Measurements from ENCODE around the gene S1PR4.

The S1PR4 gene

GRCh38 chr19:3142781-3143337 is 35.7 kb upstream of the S1PR4 start:
- FAIRE-seq (no peak), DNase-seq (ENCODE audit: insufficient read length) (no peak)
- TF ChIP-seq POLR2AphosphoS5 (IDR thresholded peaks at IDR 0.05; ENCODE audit: low read depth, low read length) (no peak), TAF1 (IDR thresholded peaks at IDR 0.05; ENCODE audit: borderline replicate concordance, low read depth, low read length) (no peak), POLR2A (IDR thresholded peaks at IDR 0.05; ENCODE audit: low read depth, low read length) (no peak)

DNA sequence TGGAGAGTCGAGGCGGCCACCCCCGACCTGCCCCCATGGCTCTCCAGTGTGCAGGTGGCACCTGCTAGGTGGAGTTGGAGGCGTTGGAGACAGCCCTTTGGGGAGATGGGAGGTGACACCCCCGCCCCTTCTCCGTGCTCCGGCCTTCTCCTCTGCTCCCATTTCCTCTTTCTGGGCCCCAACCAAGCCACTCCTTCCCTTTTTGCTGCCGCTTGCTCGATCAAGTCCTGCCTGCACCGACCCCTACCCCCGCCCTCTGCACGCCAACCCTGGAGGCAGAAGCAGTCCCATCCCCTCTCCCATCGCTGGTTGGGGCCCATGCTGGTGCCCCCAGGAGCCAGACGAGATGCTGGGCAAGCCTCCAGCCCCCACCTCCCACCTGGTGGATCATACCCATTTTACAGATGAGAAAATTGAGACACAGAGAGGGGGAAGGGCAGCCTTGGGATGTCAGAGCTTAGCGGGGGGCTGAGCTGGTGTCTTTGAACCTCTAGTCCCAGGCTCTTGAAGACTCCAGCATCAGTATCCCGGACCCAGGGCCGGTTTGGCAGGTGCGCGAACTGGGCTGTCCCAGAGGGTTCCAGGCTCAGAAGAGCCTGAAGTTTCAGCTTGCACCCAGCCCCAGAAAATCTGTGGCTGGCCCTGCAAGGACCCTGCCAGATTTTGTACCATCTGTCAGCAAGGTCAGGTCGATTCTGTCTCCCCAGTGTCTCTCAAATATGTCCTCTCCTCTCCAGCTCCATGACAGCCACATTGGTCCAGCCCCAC is 32.5 kb upstream of the S1PR4 start:
- FAIRE-seq = peak; percentile 17
- DNase-seq (ENCODE audit: insufficient read length) = no peak
- TF ChIP-seq POLR2A (IDR thresholded peaks at IDR 0.05; ENCODE audit: low read depth, low read length) (no peak), POLR2AphosphoS5 (IDR thresholded peaks at IDR 0.05; ENCODE audit: low read depth, low read length) (no peak), TAF1 (IDR thresholded peaks at IDR 0.05; ENCODE audit: borderline replicate concordance, low read depth, low read length) (no peak)

- TF ChIP-seq POLR2AphosphoS5 (IDR thresholded peaks at IDR 0.05; ENCODE audit: low read depth, low read length) = no peak
- no peak for TF ChIP-seq TAF1 (IDR thresholded peaks at IDR 0.05; ENCODE audit: borderline replicate concordance, low read depth, low read length)
- TF ChIP-seq POLR2A (IDR thresholded peaks at IDR 0.05; ENCODE audit: low read depth, low read length) = no peak
- no peak for DNase-seq (ENCODE audit: insufficient read length)
- FAIRE-seq = peak; percentile 36
Measured at GRCh38 chr19:3146677-3147100, 31.9 kb upstream of the S1PR4 start.

GRCh38 chr19:3148503-3148902 is 30.1 kb upstream of the S1PR4 start:
- TF ChIP-seq TAF1 (IDR thresholded peaks at IDR 0.05; ENCODE audit: borderline replicate concordance, low read depth, low read length) = no peak
- TF ChIP-seq POLR2A (IDR thresholded peaks at IDR 0.05; ENCODE audit: low read depth, low read length) = no peak
- no peak for TF ChIP-seq POLR2AphosphoS5 (IDR thresholded peaks at IDR 0.05; ENCODE audit: low read depth, low read length)
- no peak for FAIRE-seq
- no peak for DNase-seq (ENCODE audit: insufficient read length)

GRCh38 chr19:3149089-3149488 is 29.5 kb upstream of the S1PR4 start:
- FAIRE-seq = peak; percentile 85
- no peak for DNase-seq (ENCODE audit: insufficient read length)
- TF ChIP-seq POLR2A (IDR thresholded peaks at IDR 0.05; ENCODE audit: low read depth, low read length) (no peak), POLR2AphosphoS5 (IDR thresholded peaks at IDR 0.05; ENCODE audit: low read depth, low read length) (no peak), TAF1 (IDR thresholded peaks at IDR 0.05; ENCODE audit: borderline replicate concordance, low read depth, low read length) (no peak)

GRCh38 chr19:3149526-3150505 is 28.8 kb upstream of the S1PR4 start:
- DNase-seq (ENCODE audit: insufficient read length) (no peak), FAIRE-seq (no peak)
- no peak for TF ChIP-seq TAF1 (IDR thresholded peaks at IDR 0.05; ENCODE audit: borderline replicate concordance, low read depth, low read length)
- no peak for TF ChIP-seq POLR2AphosphoS5 (IDR thresholded peaks at IDR 0.05; ENCODE audit: low read depth, low read length)
- no peak for TF ChIP-seq POLR2A (IDR thresholded peaks at IDR 0.05; ENCODE audit: low read depth, low read length)

GRCh38 chr19:3150739-3151329 is 27.7 kb upstream of the S1PR4 start:
- FAIRE-seq = no peak
- DNase-seq (ENCODE audit: insufficient read length) = no peak
- TF ChIP-seq TAF1 (IDR thresholded peaks at IDR 0.05; ENCODE audit: borderline replicate concordance, low read depth, low read length) (no peak), POLR2A (IDR thresholded peaks at IDR 0.05; ENCODE audit: low read depth, low read length) (no peak), POLR2AphosphoS5 (IDR thresholded peaks at IDR 0.05; ENCODE audit: low read depth, low read length) (no peak)

DNA sequence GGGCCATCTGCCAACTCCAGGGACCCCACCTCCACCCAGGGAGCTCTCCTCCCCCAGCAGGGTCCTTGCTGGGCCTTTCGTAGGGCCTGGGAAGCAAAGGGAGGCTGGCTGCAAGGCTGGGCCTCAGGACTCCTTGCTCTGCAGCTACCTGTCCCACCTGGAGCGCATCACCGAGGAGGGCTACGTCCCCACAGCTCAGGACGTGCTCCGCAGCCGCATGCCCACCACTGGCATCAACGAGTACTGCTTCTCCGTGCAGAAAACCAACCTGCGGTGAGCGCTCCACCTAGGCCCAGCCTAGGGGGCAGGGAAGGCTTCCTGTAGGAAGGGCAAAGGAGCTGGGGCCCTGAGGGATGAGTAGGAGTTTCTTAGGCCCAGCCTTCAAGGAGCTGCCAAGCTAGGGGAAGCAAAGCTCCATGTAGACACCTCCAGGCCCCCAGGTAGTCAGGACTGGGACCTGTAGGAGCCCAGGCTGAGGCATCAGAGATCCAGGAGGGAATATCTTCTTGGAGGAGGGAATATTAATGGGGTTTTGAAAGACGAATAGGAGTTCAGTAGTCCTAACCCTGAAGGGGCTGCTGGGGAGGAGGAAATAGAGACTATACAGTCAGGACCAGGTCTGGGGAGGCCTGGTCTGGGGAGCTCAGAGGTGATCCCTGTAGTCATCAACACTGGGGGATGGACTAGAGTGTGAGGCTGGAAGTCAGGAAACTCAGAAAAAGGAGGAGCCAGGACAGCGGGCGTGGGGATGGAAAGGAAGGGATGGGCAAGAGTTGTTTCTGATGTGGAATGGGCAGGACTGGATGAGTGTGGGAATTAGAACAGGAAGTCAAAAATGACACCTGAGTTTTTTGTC is 26.8 kb upstream of the S1PR4 start:
- FAIRE-seq = no peak
- DNase-seq (ENCODE audit: insufficient read length) = no peak
- TF ChIP-seq POLR2A (IDR thresholded peaks at IDR 0.05; ENCODE audit: low read depth, low read length) (no peak), TAF1 (IDR thresholded peaks at IDR 0.05; ENCODE audit: borderline replicate concordance, low read depth, low read length) (no peak), POLR2AphosphoS5 (IDR thresholded peaks at IDR 0.05; ENCODE audit: low read depth, low read length) (no peak)

DNA sequence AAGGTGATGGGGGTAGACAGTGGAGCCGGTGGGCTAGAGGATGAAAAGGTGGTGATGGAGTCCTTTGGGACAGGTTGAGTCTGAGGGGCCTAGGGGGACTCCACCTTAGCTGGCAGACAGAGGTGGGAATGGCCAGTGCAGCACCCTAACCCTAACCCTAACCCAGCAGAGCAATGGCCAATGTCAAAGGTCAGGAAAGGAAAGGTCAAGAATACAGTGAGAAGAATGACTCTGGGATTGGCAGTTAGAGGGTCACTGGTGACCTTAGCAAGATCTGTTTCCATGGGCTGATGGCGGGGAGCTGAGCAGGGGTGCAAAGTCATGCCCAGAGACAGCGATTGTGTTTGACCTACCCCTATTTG is 26.2 kb upstream of the S1PR4 start:
- no peak for TF ChIP-seq TAF1 (IDR thresholded peaks at IDR 0.05; ENCODE audit: borderline replicate concordance, low read depth, low read length)
- TF ChIP-seq POLR2A (IDR thresholded peaks at IDR 0.05; ENCODE audit: low read depth, low read length) = no peak
- DNase-seq (ENCODE audit: insufficient read length) (no peak), FAIRE-seq (no peak)

Measured in GM12892 (cell line).